Naive B cell (primary cell): ENCODE results near the gene HNRNPUL1. TPM values are rescaled to one million over a fixed set of nuclear protein-coding genes. Genes with fewer than 3 reads are reported as not detected.
A peak's percentile ranks its signal among the peaks of the same experiment; 100 is the strongest.
"Not testable (repeated sequence)": the region's sequence is repeated elsewhere in the genome, so short reads cannot be mapped to it uniquely, and the experiment has no call there.

Experiments used
- ATAC-seq, 2 donors: fragments of 150-1000 bp; cut with Tn5 transposase; 2 replicates each; pipeline ENCODE4 v1.10.0; 2021; ENCODE audit warnings: low read depth in 2 of 2, mild to moderate bottlenecking in 2 of 2, moderate library complexity in 2 of 2
- DNase-seq: peaks from one replicate; pipeline ENCODE4 v3.0.0; 2022
- H3K27ac Mint-ChIP-seq, 6 donors: one replicate each; pipeline ENCODE4 v1.8.0; 2020 to 2022; ENCODE audit warnings: mild to moderate bottlenecking in 6 of 6, mixed read lengths in 6 of 6, moderate library complexity in 5 of 6, inconsistent platforms in 2 of 6
- H3K27me3 Mint-ChIP-seq, 3 donors: one replicate each; pipeline ENCODE4 v1.8.0; 2021 to 2022; ENCODE audit warnings: mixed read lengths in 3 of 3, mild to moderate bottlenecking in 1 of 3
- H3K36me3 Mint-ChIP-seq, 2 donors: one replicate each; pipeline ENCODE4 v1.8.0; 2020 to 2022; ENCODE audit warnings: mixed read lengths in 2 of 2, inconsistent platforms in 1 of 2, mild to moderate bottlenecking in 1 of 2
- H3K4me1 Mint-ChIP-seq, 3 donors: one replicate each; pipeline ENCODE4 v1.8.0; 2020 to 2022; ENCODE audit warnings: mixed read lengths in 3 of 3, inconsistent platforms in 1 of 3, mild to moderate bottlenecking in 1 of 3, moderate library complexity in 1 of 3
- H3K4me3 Mint-ChIP-seq, 8 donors: one replicate each; pipeline ENCODE4 v1.8.0; 2020 to 2022; ENCODE audit warnings: mild to moderate bottlenecking in 8 of 8, mixed read lengths in 8 of 8, moderate library complexity in 8 of 8, inconsistent platforms in 2 of 8
- H3K9me3 Mint-ChIP-seq, 7 donors: one replicate each; pipeline ENCODE4 v1.8.0; 2020 to 2022; ENCODE audit warnings: mixed read lengths in 7 of 7, mild to moderate bottlenecking in 5 of 7, inconsistent platforms in 2 of 7, moderate library complexity in 1 of 7
- polyA plus RNA-seq, 6 donors: library from polyadenylated mRNA; unstranded; fragments of 300-500 nt; fragmentation: Illumina TruSeq; gene quantifications; one replicate each; pipeline ENCODE4 v1.2.3, GENCODE V29; 2021; ENCODE audit warnings: low read depth in 6 of 6

Gene HNRNPUL1
- polyA plus RNA-seq, 6 donors from 2014 or later: 26.2 to 85.3 (median 54.4) TPM

DNA sequence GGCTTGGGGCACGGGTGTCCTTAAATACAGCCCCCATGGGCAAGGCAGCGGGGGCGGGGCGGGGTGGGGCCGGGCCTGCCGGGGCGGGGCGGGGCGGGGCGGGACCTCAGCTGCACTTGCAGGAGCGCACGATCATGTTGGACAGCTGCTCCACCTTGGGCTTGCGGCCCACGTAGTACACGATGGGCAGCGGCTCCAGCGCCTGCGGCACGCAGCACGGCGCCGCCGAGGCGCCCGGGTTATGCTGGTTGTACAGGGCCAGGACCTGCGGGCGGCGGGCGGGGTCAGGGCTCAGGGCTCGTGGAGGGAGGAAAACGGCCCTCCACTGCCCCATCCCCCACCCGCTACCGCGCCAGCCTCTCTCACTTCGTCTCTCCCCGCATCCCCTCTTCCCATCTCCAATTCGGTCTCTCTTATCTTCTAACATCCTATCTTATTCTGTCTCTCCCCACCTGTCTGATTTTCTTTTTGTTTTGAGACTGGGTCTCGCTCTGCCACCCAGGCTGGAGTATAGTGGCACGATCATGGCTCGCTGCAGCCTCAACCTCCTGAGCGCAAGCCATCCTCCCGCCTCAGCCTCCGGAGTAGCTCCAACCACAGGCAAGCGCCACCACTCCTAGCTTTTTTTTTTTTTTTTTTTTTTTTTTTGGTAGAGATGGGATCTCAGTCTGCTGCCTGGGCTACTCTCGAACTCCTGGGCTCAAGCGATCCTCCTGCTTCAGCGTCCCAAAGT is 66.9 kb downstream of the HNRNPUL1 start:
- H3K9me3 Mint-ChIP-seq: no peaks in the 10 kb centered on the region
- DNase-seq: no peak
- no peaks in the 10 kb centered on the region for H3K27me3 Mint-ChIP-seq
- H3K4me3 Mint-ChIP-seq: peak overlapping the region in 5 of 8 donors; percentile 0 to 86 (median 50)
- ATAC-seq: no peak
- peaks cover 8 to 28% of the 10 kb centered on the region in 2 donors for H3K36me3 Mint-ChIP-seq
- H3K27ac Mint-ChIP-seq: peak overlapping the region in 4 of 6 donors; percentile 56 to 98 (median 68)
- H3K4me1 Mint-ChIP-seq: peaks cover 62 to 68% (median 67%) of the 10 kb centered on the region in 3 donors

DNA sequence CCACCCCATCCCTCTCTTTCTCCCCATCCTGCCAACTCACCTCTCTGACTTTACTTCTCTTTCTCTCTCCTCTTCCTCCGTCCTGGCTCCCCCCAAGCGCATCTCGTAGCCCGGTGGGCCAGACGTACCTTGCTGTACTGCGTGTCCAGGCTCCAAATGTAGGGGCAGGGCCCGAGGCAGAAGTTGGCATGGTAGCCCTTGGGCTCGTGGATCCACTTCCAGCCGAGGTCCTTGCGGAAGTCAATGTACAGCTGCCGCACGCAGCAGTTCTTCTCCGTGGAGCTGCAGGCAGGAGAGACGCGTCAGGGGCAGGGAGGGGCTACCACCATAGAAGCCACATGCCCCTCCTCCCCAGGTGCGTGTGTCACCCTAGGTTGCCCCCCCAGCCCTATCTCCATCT is 67.8 kb downstream of the HNRNPUL1 start:
- peak overlapping the region in 4 of 6 donors; percentile 75 to 98 (median 76) for H3K27ac Mint-ChIP-seq
- H3K4me1 Mint-ChIP-seq: peaks cover 53 to 64% (median 63%) of the 10 kb centered on the region in 3 donors
- DNase-seq (no peak), ATAC-seq (no peak)
- peak overlapping the region in 4 of 8 donors; percentile 12 to 44 (median 40) for H3K4me3 Mint-ChIP-seq
- H3K9me3 Mint-ChIP-seq: no peaks in the 10 kb centered on the region
- H3K27me3 Mint-ChIP-seq: no peaks in the 10 kb centered on the region
- H3K36me3 Mint-ChIP-seq: peaks cover 8 to 28% of the 10 kb centered on the region in 2 donors

DNA sequence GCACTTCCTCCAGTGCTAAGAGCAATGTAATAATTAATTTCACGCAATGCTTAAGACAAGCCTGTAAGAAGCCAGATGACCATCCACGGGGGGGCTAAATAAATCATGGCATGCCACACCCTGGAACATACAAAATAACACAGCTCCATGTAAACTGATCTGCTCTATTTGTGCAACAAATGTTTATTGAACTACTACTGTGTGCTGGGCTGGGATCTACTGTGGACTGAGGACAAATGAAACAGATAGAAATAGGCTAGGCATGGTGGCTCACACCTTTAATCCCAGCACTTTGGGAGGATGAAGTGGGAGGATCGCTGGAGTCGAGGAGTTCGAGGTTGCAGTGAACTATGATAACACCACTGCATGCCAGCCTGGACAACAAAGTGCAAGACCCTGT is 68.3 kb downstream of the HNRNPUL1 start:
- Mint-ChIP-seq H3K36me3 (peaks cover 10 to 30% of the 10 kb centered on the region in 2 donors), H3K9me3 (no peaks in the 10 kb centered on the region), H3K27ac (peak overlapping the region in 3 of 6 donors; percentile 75 to 98 (median 76)), H3K4me1 (peaks cover 51 to 62% (median 60%) of the 10 kb centered on the region in 3 donors), H3K27me3 (no peaks in the 10 kb centered on the region), H3K4me3 (peak overlapping the region in 3 of 8 donors; percentile 12 to 47 (median 44))
- ATAC-seq (no peak), DNase-seq (no peak)

DNA sequence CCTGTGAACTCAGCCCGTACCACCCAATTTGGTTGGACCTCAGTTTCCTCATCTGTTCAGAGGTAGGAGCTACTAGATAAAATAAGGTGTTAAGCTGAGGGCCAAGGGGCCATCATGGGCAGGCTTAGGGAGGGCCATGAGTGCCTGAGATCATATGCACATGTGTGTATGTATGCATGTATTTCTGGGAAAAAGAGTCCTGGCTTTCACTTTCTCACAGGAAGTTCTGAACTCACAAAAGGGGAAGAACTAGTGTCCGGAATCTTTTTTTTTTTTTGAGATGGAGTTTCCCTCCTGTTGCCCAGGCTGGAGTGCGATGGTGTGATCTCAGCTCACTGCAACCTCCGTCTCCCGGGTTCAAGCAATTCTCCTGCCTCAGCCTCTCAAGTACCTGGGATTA is 70.6 kb downstream of the HNRNPUL1 start:
- Mint-ChIP-seq H3K27me3 (no peaks in the 10 kb centered on the region), H3K9me3 (no peaks in the 10 kb centered on the region), H3K4me1 (peaks cover 39 to 55% (median 51%) of the 10 kb centered on the region in 3 donors), H3K4me3 (peak overlapping the region; percentile 35 to 82 (median 58)), H3K27ac (peak overlapping the region; percentile 80 to 98 (median 87)), H3K36me3 (peaks cover 16 to 36% of the 10 kb centered on the region in 2 donors)
- DNase-seq (peak; percentile 53), ATAC-seq (peak; percentile 85 to 87)

DNA sequence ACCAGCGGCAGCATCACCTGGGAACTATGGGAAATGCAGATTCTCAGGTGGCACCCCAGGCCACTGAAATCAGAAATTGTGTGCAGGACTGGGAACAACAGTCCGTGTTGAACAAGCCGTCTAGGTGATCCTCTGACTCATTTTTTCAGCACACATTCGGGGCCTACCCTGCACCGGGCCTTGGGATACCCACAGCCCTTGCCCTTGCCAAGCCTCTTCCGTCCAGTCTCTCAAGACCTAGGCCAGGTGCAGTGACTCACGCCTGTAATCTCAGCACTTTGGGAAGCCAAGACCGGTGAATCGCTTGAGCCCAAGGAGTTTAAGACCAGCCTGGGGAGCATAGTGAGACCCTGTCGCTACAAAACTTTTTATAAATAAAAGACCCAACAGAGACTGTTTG is 71.3 kb downstream of the HNRNPUL1 start:
- peaks cover 37 to 54% (median 50%) of the 10 kb centered on the region in 3 donors for H3K4me1 Mint-ChIP-seq
- peak overlapping the region; percentile 66 to 98 (median 82) for H3K27ac Mint-ChIP-seq
- H3K27me3 Mint-ChIP-seq: no peaks in the 10 kb centered on the region
- peak overlapping the region in 6 of 8 donors; percentile 29 to 76 (median 46) for H3K4me3 Mint-ChIP-seq
- peaks cover 17 to 32% of the 10 kb centered on the region in 2 donors for H3K36me3 Mint-ChIP-seq
- no peaks in the 10 kb centered on the region for H3K9me3 Mint-ChIP-seq
- no peak for ATAC-seq
- DNase-seq: no peak

DNA sequence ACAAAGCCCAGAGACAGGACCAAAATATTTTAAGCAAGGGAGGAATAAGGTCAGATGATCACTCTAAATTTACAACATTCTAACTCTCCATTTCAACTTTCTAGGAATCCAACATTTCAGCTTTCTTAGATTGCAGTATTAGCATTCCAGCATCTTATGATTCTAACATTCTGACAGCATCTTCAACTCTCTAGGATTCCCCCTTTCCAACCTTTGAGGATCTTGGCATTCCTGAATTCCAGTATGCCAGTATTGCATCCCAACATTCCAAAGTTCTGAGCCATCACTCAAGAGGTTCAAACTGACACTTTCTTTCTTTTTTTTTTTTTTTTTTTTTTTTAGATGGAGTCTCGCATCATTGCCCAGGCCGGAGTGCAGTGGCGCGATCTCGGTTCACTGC is 75.8 kb downstream of the HNRNPUL1 start:
- H3K27me3 Mint-ChIP-seq: no peaks in the 10 kb centered on the region
- no peak overlapping the region for H3K4me3 Mint-ChIP-seq
- H3K9me3 Mint-ChIP-seq: no peaks in the 10 kb centered on the region
- ATAC-seq (no peak), DNase-seq (no peak)
- H3K27ac Mint-ChIP-seq: peak overlapping the region in 3 of 6 donors; percentile 7 to 65 (median 19)
- peaks cover 35 to 63% (median 54%) of the 10 kb centered on the region in 3 donors for H3K4me1 Mint-ChIP-seq
- H3K36me3 Mint-ChIP-seq: peaks cover 9 to 21% of the 10 kb centered on the region in 2 donors

DNA sequence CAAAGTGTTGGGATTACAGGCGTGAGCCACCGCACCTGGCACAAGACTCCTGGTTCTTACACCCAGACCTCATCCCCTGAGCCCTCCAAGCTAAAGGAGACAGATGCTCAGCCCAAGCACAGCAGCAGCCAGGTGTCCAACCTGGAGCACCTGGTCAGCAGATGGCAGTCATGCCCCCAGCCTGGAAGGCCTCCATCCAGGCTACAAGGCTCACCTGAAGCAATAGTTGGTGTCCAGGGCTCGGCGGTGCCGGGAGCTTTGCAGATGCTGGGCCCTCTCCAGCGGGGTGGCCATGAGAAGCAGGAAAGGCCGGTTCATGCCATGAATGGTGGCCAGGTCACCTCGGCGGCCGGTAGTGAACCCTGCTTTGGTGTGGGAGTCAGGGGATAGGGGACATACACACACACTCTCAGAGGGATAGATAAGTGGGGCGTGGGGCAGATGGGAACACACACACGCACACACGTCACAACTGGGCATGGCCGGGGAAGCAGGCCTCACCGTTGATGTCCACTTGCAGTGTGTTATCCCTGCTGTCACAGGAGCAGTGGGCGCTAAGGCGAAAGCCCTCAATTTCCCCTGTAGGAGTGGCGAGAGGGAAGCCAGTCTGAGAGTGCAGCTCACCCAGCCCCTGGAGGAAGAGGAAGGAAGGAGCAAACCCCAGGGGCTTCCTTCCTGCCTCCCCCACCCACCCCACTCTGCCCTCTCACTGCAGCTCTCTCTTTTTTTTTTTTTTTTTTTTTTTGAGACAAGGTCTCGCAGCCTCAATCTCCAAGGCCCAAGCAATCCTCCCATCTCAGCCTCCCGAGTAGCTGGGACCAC is 77.7 kb downstream of the HNRNPUL1 start:
- ATAC-seq (peak; percentile 73 to 81), DNase-seq (no peak)
- Mint-ChIP-seq H3K4me1 (peaks cover 33 to 54% (median 38%) of the 10 kb centered on the region in 3 donors), H3K4me3 (peak overlapping the region; percentile 12 to 83 (median 68)), H3K9me3 (no peaks in the 10 kb centered on the region), H3K27ac (peak overlapping the region in 5 of 6 donors; percentile 66 to 94 (median 77)), H3K27me3 (no peaks in the 10 kb centered on the region), H3K36me3 (peaks cover 9 to 21% of the 10 kb centered on the region in 2 donors)

DNA sequence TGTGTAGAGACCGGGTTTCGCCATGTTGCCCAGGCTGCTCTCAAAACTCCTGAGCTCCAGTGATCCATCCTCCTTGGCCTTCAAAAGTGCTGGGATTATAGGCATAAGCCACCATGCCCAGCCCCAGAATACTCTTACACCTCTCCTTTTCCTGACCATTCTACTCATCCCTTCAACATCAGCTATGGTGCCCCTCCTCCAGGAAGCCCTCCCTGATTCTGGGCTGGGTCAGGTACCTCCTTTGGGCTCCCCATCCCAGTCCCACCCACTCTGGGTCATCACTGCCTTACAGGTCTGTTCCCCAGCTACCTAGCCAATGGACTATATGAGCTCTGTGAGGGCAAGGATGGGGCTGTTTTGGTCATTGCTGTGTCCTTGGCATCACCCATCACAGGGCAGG is 80.0 kb downstream of the HNRNPUL1 start:
- DNase-seq: no peak
- H3K4me3 Mint-ChIP-seq: peak overlapping the region in 1 of 8 donors; percentile 29
- H3K4me1 Mint-ChIP-seq: peaks cover 38 to 58% (median 42%) of the 10 kb centered on the region in 3 donors
- H3K36me3 Mint-ChIP-seq: peaks cover 9 to 27% of the 10 kb centered on the region in 2 donors
- no peaks in the 10 kb centered on the region for H3K27me3 Mint-ChIP-seq
- no peak for ATAC-seq
- peak overlapping the region in 4 of 6 donors; percentile 50 to 84 (median 78) for H3K27ac Mint-ChIP-seq
- no peaks in the 10 kb centered on the region for H3K9me3 Mint-ChIP-seq

DNA sequence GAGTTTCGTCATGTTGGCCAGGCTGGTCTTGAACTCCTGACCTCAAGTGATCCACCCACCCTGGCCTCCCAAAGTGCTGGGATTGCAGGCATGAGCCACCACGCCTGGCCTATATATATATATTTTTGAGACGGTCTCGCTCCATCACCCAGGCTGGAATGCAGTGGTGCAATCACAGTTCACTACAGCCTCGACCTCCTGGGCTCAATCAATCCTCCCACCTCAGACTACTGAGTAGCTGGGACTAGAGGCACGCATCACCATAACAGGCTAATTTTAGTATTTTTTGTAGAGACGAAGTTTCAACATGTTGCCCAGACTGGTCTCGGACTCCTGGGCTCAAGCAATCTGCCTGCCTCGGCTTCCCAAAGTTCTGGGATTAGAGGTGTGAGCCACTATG is 82.7 kb downstream of the HNRNPUL1 start:
- H3K27me3 Mint-ChIP-seq, ATAC-seq, H3K9me3 Mint-ChIP-seq, DNase-seq: not testable (repeated sequence)
- H3K4me3 Mint-ChIP-seq: peak overlapping the region in 1 of 8 donors; percentile 47
- H3K27ac Mint-ChIP-seq: peak overlapping the region in 1 of 6 donors; percentile 32
- H3K4me1 Mint-ChIP-seq: peaks cover 50 to 64% (median 56%) of the 10 kb centered on the region in 3 donors
- H3K36me3 Mint-ChIP-seq: peaks cover 4 to 27% of the 10 kb centered on the region in 2 donors

DNA sequence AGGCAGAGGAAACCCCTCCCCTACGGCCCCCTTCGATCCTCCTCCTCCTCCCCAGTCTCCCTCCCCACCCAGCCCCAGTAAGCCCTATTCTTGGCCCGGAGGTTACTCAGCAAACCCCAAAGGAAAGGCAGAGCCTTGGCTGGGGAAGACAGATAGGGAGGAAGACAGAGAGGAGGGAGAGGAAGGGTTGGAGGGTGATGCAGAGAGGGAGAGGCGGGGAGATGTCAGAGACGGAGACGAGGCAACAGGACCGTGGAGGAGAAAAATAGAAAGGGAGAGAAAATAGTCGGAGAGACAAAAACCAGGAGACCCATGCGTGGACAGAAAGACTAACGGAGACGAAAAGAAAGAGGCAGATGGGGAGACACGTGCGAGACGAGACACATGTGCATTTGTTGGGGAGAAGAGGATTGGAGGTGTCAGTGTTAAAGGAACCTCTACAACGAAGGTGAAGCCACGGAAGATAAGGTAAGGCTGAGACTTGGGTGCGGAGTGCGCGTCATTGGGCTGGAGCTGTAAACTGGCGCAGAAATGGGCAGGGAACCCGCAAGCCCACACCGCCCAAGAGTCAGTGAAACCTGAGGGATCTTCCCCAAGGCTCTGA is 86.7 kb downstream of the HNRNPUL1 start:
- no peaks in the 10 kb centered on the region for H3K27me3 Mint-ChIP-seq
- ATAC-seq: no peak

DNA sequence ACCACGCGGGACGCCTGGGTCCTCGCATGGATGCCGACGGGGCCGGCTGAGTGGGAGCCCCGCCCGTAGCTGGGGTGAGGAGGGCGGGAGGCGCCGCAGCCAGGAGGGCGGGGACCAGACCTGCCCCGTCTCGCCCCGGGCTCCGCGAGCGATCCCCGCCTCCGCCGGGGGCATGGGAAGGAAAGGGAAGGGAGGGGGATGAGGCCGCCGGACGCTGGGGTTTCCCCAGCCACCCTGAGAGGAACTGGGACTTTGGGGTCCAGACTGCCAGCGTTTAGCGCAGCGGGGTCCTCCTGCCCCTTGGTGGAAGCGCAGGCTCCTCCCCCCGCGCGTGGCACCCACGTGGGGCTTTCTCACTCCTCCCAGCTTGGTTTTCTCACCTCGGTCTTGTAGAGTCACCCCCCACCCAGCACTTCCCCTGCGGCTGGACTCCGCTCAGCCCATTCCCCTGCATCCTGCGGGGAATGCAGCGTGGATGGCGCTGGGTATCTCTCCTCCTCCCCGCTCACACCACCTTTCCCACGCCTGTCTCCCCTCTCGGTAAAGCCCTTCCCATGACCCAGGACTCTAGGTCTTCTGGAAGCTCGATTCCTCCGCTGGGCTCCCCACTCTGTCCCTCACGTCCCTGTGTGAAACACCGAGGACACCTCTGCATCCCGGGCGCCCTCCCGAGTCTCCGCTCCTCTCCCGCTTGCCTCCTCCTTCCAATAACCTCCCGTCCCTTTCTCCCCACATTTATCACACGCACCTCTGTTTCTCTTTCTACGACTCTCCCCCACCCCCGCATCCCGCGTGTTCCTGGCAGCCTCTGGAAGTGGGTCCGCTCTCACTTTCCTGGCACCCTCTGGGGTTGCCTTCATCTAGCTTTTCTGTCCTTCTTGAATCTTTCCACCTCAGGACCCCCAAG is 87.4 kb downstream of the HNRNPUL1 start:
- peaks cover 41 to 57% (median 55%) of the 10 kb centered on the region in 3 donors for H3K4me1 Mint-ChIP-seq
- H3K27me3 Mint-ChIP-seq: no peaks in the 10 kb centered on the region
- peak overlapping the region; percentile 94 to 99 (median 99) for H3K27ac Mint-ChIP-seq
- H3K9me3 Mint-ChIP-seq: peaks cover 0 to 3% (median 0%) of the 10 kb centered on the region in 7 donors
- H3K36me3 Mint-ChIP-seq: peaks cover 4 to 14% of the 10 kb centered on the region in 2 donors
- H3K4me3 Mint-ChIP-seq: peak overlapping the region; percentile 92 to 100 (median 98)
- ATAC-seq (peak; percentile 60 to 62), DNase-seq (peak; percentile 91)

More for the DNA sequence above, 86.7 kb downstream of the HNRNPUL1 start:
- peaks cover 42 to 56% (median 53%) of the 10 kb centered on the region in 3 donors for H3K4me1 Mint-ChIP-seq
- H3K9me3 Mint-ChIP-seq: peaks cover 0 to 3% (median 0%) of the 10 kb centered on the region in 7 donors
- peak overlapping the region; percentile 92 to 100 (median 98) for H3K4me3 Mint-ChIP-seq
- peaks cover 4 to 14% of the 10 kb centered on the region in 2 donors for H3K36me3 Mint-ChIP-seq
- no peak for DNase-seq
- H3K27ac Mint-ChIP-seq: peak overlapping the region; percentile 94 to 99 (median 99)

DNA sequence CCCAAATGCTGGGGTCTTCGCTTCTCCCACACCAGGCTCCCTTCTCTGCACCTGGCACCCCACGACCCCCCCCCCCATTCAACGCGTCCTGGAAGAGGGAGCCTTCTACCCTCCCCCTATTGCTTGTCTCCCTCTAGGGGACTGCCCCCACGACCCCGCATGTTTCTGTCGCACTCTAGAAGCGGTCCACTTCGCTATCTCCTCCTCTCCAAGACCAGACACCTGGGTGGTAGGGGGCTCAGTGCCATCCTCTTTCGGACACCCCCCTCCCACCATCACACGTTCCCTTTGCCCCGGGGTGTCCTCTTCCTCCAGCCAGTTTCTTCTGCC is 88.1 kb downstream of the HNRNPUL1 start:
- Mint-ChIP-seq H3K9me3 (peaks cover 0 to 3% (median 0%) of the 10 kb centered on the region in 7 donors), H3K36me3 (peaks cover 4 to 14% of the 10 kb centered on the region in 2 donors), H3K27ac (peak overlapping the region; percentile 94 to 99 (median 98)), H3K4me3 (peak overlapping the region; percentile 92 to 100 (median 98)), H3K4me1 (peaks cover 47 to 64% (median 61%) of the 10 kb centered on the region in 3 donors), H3K27me3 (no peaks in the 10 kb centered on the region)
- ATAC-seq (no peak), DNase-seq (no peak)
